ENCODE data around the gene RCAN2. TPM values are rescaled to one million over a fixed set of nuclear protein-coding genes. Genes with fewer than 3 reads are reported as not detected.

Gene RCAN2
- total RNA-seq, 2 experiments from 2014 or later, result not detected

DNA sequence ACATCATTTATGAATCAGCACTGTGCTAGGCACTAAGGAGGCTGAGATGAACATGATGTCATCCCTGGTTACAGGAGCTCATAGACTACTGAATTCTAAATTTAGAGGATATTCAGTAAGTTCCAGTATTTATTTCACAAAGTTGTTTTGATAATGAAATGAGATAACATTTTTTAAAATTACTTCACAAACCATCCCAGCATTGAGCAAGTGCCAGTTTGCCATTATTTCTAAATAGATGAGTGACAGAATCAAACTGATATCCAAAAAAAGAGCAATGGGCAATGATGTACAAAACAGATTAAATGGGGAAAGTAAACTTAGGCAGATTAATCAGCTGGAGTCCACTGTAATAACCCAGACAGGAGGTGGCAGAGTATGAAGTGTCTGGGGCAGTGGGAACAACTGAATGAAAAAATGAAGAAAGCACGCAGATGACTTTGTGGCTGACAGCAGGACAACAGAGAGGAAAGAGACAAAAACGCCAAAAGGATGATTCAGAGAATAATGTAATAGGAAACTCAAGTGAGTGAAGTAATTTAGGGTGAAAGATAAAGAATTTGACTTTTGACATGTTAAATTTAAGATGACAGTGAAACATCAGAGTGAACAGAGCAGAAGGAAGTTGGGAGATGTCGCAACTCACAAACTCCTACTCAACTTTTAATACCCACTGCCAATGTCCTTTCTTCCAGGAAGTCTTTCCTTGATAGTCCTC lies 70.2 kb downstream of the RCAN2 start:
- Histone ChIP-seq H2AFZ (ENCODE audit: low read length) (no peak overlapping the region), H3K4me2 (ENCODE audit: low read length) (no peak overlapping the region), H3K4me3 (ENCODE audit: low read depth, low read length, poor library complexity, severe bottlenecking) (no peak overlapping the region), H3K79me2 (ENCODE audit: insufficient read depth, low read depth, low read length) (no peaks in the 10 kb centered on the region), H3K9me3 (ENCODE audit: low read length) (no peaks in the 10 kb centered on the region), H3K4me1 (ENCODE audit: insufficient read depth, low read length, poor library complexity, severe bottlenecking) (no peaks in the 10 kb centered on the region), H3K27ac (ENCODE audit: low read depth, low read length, poor library complexity, severe bottlenecking) (no peak overlapping the region), H3K36me3 (ENCODE audit: insufficient read depth, low read length) (no peaks in the 10 kb centered on the region), H4K20me1 (ENCODE audit: insufficient read depth, low read length) (no peaks in the 10 kb centered on the region), H3K9me2 (ENCODE audit: insufficient read depth, low read length) (no peaks in the 10 kb centered on the region)
- DNase-seq (ENCODE audit: low spot score), result no peak
- ChIA-PET POLR2A (interaction anchor here (0.6 kb wide), 1 partner anchor 78 kb away, joined by 3 read pairs; no protein-coding TSS in a partner anchor), CTCF (ENCODE audit: unreplicated experiment) (no interaction called here)
- BruUV-seq (replicated peaks), result no TSS peak
- intact Hi-C loops (cut with micrococcal nuclease; ENCODE audit: unreplicated experiment), result no loop called here
- TF ChIP-seq EZH2phosphoT487 (IDR thresholded peaks at IDR 0.05; ENCODE audit: borderline replicate concordance, low read depth, low read length), result no peak
- TF ChIP-seq, protein P1, sequence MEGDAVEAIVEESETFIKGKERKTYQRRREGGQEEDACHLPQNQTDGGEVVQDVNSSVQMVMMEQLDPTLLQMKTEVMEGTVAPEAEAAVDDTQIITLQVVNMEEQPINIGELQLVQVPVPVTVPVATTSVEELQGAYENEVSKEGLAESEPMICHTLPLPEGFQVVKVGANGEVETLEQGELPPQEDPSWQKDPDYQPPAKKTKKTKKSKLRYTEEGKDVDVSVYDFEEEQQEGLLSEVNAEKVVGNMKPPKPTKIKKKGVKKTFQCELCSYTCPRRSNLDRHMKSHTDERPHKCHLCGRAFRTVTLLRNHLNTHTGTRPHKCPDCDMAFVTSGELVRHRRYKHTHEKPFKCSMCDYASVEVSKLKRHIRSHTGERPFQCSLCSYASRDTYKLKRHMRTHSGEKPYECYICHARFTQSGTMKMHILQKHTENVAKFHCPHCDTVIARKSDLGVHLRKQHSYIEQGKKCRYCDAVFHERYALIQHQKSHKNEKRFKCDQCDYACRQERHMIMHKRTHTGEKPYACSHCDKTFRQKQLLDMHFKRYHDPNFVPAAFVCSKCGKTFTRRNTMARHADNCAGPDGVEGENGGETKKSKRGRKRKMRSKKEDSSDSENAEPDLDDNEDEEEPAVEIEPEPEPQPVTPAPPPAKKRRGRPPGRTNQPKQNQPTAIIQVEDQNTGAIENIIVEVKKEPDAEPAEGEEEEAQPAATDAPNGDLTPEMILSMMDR (conservative IDR thresholded peaks at IDR 0.05; ENCODE audit: low read length), result 0 out of 2 replicates have a peak, but pooled peaks have one; percentile 16

DNA sequence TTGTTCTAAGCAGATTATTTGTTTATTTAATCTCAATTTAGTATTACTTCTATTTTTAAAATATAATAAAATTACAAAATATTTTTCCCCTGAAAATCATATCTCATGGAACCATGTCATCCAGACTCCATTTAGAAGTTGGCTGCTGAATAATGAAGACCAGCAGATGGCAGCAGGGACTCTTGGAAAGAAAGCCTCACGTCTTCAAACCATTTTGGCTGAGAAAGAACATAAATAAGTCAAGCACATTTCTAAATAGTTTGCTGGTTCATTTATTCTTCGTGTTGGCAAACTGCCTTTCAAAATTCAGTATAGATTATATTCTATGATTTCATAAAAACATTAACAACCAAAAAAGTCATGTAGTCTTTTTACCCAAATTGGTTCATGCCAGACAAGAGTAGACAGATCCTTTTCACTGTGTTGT lies 71.7 kb downstream of the RCAN2 start:
- no peaks in the 10 kb centered on the region for H3K4me1 ChIP-seq (ENCODE audit: insufficient read depth, low read length, poor library complexity, severe bottlenecking)
- intact Hi-C loops (cut with micrococcal nuclease; ENCODE audit: unreplicated experiment), result loop anchor here (1.0 to 5.0 kb wide), 5 partner anchors 73 to 443 kb away; partner anchors contain the start of gene RCAN2
- 0 out of 2 replicates have a peak overlapping the region, but pooled peaks have one; percentile 10 for H2AFZ ChIP-seq (ENCODE audit: low read length)
- DNase-seq (ENCODE audit: low spot score), result peak; percentile 77
- no peak overlapping the region for H3K27ac ChIP-seq (ENCODE audit: low read depth, low read length, poor library complexity, severe bottlenecking)
- H3K79me2 ChIP-seq (ENCODE audit: insufficient read depth, low read depth, low read length), result no peaks in the 10 kb centered on the region
- H3K4me2 ChIP-seq (ENCODE audit: low read length), result no peak overlapping the region
- no TSS peak for BruUV-seq (replicated peaks)
- no peaks in the 10 kb centered on the region for H3K9me3 ChIP-seq (ENCODE audit: low read length)
- CTCF ChIA-PET (ENCODE audit: unreplicated experiment), result interaction anchor here (1.0 kb wide), 1 partner anchor 8 kb away, joined by 3 read pairs; no protein-coding TSS in a partner anchor
- TF ChIP-seq EZH2phosphoT487 (IDR thresholded peaks at IDR 0.05; ENCODE audit: borderline replicate concordance, low read depth, low read length), result no peak
- TF ChIP-seq, protein P1 (conservative IDR thresholded peaks at IDR 0.05; ENCODE audit: low read length), result peak; percentile 92
- H4K20me1 ChIP-seq (ENCODE audit: insufficient read depth, low read length), result no peaks in the 10 kb centered on the region
- H3K36me3 ChIP-seq (ENCODE audit: insufficient read depth, low read length), result no peaks in the 10 kb centered on the region
- H3K9me2 ChIP-seq (ENCODE audit: insufficient read depth, low read length), result no peaks in the 10 kb centered on the region
- POLR2A ChIA-PET, result no interaction called here
- H3K4me3 ChIP-seq (ENCODE audit: low read depth, low read length, poor library complexity, severe bottlenecking), result no peak overlapping the region

DNA sequence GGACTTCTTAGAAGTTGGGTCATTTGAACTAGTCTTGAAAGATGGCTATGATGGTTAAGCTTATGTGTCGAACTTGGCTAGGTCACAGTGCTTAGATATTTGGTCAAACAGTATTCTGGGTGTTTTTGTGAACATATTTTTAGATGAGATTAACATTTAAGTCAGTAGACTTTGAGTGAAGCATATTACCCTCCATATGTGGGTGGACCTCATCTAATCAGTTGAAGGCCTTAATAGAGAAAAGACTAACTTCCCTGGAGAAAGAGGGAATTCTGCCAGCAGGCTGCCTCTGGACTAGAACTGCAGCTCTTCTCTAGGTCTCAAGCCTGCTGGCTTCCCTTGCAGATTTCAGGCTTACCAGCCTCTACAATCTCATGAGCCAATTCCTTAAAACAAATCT lies 76.9 kb downstream of the RCAN2 start:
- Histone ChIP-seq H3K4me3 (ENCODE audit: low read depth, low read length, poor library complexity, severe bottlenecking) (no peak overlapping the region), H3K27ac (ENCODE audit: low read depth, low read length, poor library complexity, severe bottlenecking) (no peak overlapping the region), H2AFZ (ENCODE audit: low read length) (no peak overlapping the region), H3K36me3 (ENCODE audit: insufficient read depth, low read length) (no peaks in the 10 kb centered on the region), H3K9me2 (ENCODE audit: insufficient read depth, low read length) (no peaks in the 10 kb centered on the region), H3K4me2 (ENCODE audit: low read length) (no peak overlapping the region), H3K79me2 (ENCODE audit: insufficient read depth, low read depth, low read length) (no peaks in the 10 kb centered on the region), H4K20me1 (ENCODE audit: insufficient read depth, low read length) (no peaks in the 10 kb centered on the region), H3K9me3 (ENCODE audit: low read length) (no peaks in the 10 kb centered on the region), H3K4me1 (ENCODE audit: insufficient read depth, low read length, poor library complexity, severe bottlenecking) (no peaks in the 10 kb centered on the region)
- no peak for TF ChIP-seq EZH2phosphoT487 (IDR thresholded peaks at IDR 0.05; ENCODE audit: borderline replicate concordance, low read depth, low read length)
- TF ChIP-seq, protein P1 (conservative IDR thresholded peaks at IDR 0.05; ENCODE audit: low read length), result no peak
- CTCF ChIA-PET (ENCODE audit: unreplicated experiment), result no interaction called here
- intact Hi-C loops (cut with micrococcal nuclease; ENCODE audit: unreplicated experiment), result loop anchor here (5.0 kb wide), 1 partner anchor 633 kb away; no protein-coding TSS in a partner anchor
- POLR2A ChIA-PET, result no interaction called here
- DNase-seq (ENCODE audit: low spot score), result no peak
- no TSS peak for BruUV-seq (replicated peaks)

Data from OCI-LY7 (cell line).